Measurements from ENCODE around the gene CDK14. TPM values are rescaled to one million over a fixed set of nuclear protein-coding genes. Genes with fewer than 3 reads are reported as not detected.

Gene CDK14
- total RNA-seq, 4 donors from 2014 or later: 1.1 to 12.7 (median 5.8) TPM

GRCh38 chr7:90877201-90877600 lies 281.1 kb downstream of the CDK14 start:
- DNase-seq (ENCODE audit: low spot score in 2 of 2): no peak
- H3K4me3 ChIP-seq (ENCODE audit: low read depth, poor library complexity, severe bottlenecking): no peak overlapping the region
- WGBS, 2 donors: 38 to 45% methylated on average over 2 of the region's 2 CpGs
- intact Hi-C loops (cut with DNase I; ENCODE audit: low total_unique reads): no loop called here
- TF ChIP-seq CTCF (IDR thresholded peaks at IDR 0.05) (no peak), POLR2A (IDR thresholded peaks at IDR 0.05) (no peak)

GRCh38 chr7:90879924-90880323 lies 283.8 kb downstream of the CDK14 start:
- no peak for TF ChIP-seq CTCF (IDR thresholded peaks at IDR 0.05)
- no peak for TF ChIP-seq POLR2A (IDR thresholded peaks at IDR 0.05)
- no peak for DNase-seq (ENCODE audit: low spot score in 2 of 2)
- WGBS, 2 donors: 87 to 94% methylated on average over 3 of the region's 3 CpGs
- H3K4me3 ChIP-seq (ENCODE audit: low read depth, poor library complexity, severe bottlenecking): no peak overlapping the region
- intact Hi-C loops (cut with DNase I; ENCODE audit: low total_unique reads): no loop called here

- 82 to 92% methylated on average over 2 of the region's 2 CpGs for WGBS, 2 donors
- TF ChIP-seq CTCF (IDR thresholded peaks at IDR 0.05) (no peak), POLR2A (IDR thresholded peaks at IDR 0.05) (no peak)
- no peak for DNase-seq (ENCODE audit: low spot score in 2 of 2)
- intact Hi-C loops (cut with DNase I; ENCODE audit: low total_unique reads): no loop called here
- no peak overlapping the region for H3K4me3 ChIP-seq (ENCODE audit: low read depth, poor library complexity, severe bottlenecking)
Measured at GRCh38 chr7:90886416-90886815, 290.3 kb downstream of the CDK14 start.

- 53 to 55% methylated on average over 2 of the region's 2 CpGs for WGBS, 2 donors
- intact Hi-C loops (cut with DNase I; ENCODE audit: low total_unique reads): no loop called here
- no peak overlapping the region for H3K4me3 ChIP-seq (ENCODE audit: low read depth, poor library complexity, severe bottlenecking)
- DNase-seq (ENCODE audit: low spot score in 2 of 2): no peak
- TF ChIP-seq POLR2A (IDR thresholded peaks at IDR 0.05): no peak
- TF ChIP-seq CTCF (IDR thresholded peaks at IDR 0.05): no peak
Measured at GRCh38 chr7:90889210-90889609, 293.1 kb downstream of the CDK14 start.

DNA sequence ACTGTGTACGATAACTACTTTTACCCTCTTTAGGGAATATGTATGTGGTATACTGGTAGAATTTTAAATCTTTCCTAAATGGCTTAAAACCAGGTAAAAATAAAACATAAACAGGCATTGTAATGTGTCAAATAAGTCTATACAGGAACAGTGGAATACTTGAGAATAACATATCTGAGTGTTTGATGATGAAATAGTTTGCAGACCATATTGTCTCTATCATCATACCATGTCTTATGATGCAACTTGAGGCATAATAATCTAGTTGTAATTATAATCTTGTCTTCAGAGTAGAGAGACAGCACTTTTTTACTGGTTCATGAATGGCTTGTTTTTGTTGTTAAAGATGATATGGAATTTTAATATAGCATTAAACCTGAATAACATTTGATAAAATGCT lies 293.5 kb downstream of the CDK14 start:
- no peak overlapping the region for H3K4me3 ChIP-seq (ENCODE audit: low read depth, poor library complexity, severe bottlenecking)
- 54 to 85% methylated on average over 1 of the region's 1 CpG for WGBS, 2 donors
- intact Hi-C loops (cut with DNase I; ENCODE audit: low total_unique reads): no loop called here
- no peak for TF ChIP-seq POLR2A (IDR thresholded peaks at IDR 0.05)
- no peak for TF ChIP-seq CTCF (IDR thresholded peaks at IDR 0.05)
- no peak for DNase-seq (ENCODE audit: low spot score in 2 of 2)

- WGBS, 2 donors: 74% methylated on average over 1 of the region's 1 CpG
- intact Hi-C loops (cut with DNase I; ENCODE audit: low total_unique reads): no loop called here
- no peak for TF ChIP-seq POLR2A (IDR thresholded peaks at IDR 0.05)
- no peak for TF ChIP-seq CTCF (IDR thresholded peaks at IDR 0.05)
- no peak overlapping the region for H3K4me3 ChIP-seq (ENCODE audit: low read depth, poor library complexity, severe bottlenecking)
- no peak for DNase-seq (ENCODE audit: low spot score in 2 of 2)
Measured at GRCh38 chr7:90891529-90891928, 295.4 kb downstream of the CDK14 start.
